Measurements from ENCODE around the gene PMEPA1.
A peak's percentile ranks its signal among the peaks of the same experiment; 100 is the strongest.

Gene PMEPA1

GRCh38 chr20:57707849-57708693 lies 1.7 kb downstream of the PMEPA1 start:
- TF ChIP-seq, protein P1, sequence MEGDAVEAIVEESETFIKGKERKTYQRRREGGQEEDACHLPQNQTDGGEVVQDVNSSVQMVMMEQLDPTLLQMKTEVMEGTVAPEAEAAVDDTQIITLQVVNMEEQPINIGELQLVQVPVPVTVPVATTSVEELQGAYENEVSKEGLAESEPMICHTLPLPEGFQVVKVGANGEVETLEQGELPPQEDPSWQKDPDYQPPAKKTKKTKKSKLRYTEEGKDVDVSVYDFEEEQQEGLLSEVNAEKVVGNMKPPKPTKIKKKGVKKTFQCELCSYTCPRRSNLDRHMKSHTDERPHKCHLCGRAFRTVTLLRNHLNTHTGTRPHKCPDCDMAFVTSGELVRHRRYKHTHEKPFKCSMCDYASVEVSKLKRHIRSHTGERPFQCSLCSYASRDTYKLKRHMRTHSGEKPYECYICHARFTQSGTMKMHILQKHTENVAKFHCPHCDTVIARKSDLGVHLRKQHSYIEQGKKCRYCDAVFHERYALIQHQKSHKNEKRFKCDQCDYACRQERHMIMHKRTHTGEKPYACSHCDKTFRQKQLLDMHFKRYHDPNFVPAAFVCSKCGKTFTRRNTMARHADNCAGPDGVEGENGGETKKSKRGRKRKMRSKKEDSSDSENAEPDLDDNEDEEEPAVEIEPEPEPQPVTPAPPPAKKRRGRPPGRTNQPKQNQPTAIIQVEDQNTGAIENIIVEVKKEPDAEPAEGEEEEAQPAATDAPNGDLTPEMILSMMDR (IDR thresholded peaks at IDR 0.05) = no peak
- H3K27ac ChIP-seq = peak overlapping the region; percentile 77 to 96
- peak overlapping the region; percentile 91 for H3K4me3 ChIP-seq
- no peak for DNase-seq (ENCODE audit: low spot score)

DNA sequence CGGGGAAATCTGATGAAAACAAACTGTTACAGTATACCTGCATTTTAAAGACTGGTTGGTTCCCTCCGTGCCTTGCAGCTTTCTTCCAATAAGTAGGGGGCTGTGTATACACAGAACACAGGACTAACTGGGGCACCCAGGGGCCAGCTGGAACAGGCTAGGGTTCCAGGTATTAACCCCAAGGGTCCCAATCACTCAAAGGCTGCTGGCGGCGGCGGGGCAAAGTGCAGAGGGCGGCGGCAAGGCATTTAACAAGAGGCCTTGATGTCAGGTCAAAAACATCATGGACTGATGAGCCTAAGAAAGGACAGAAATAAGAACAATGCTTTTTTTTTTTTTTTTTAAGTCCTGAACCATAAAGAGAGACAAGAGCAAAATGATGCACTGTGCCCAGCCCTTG lies 2.5 kb downstream of the PMEPA1 start:
- DNase-seq (ENCODE audit: low spot score) = no peak
- H3K4me3 ChIP-seq = peak overlapping the region; percentile 91
- TF ChIP-seq, protein P1 (IDR thresholded peaks at IDR 0.05) = no peak
- peak overlapping the region; percentile 77 to 96 for H3K27ac ChIP-seq

- no peak for DNase-seq (ENCODE audit: low spot score)
- peak overlapping the region; percentile 77 to 96 for H3K27ac ChIP-seq
- H3K4me3 ChIP-seq = peak overlapping the region; percentile 91
- TF ChIP-seq, protein P1 (IDR thresholded peaks at IDR 0.05) = no peak
Observed at GRCh38 chr20:57705127-57705899, 4.5 kb downstream of the PMEPA1 start.

GRCh38 chr20:57704245-57704644 lies 5.6 kb downstream of the PMEPA1 start:
- TF ChIP-seq, protein P1 (IDR thresholded peaks at IDR 0.05) = no peak
- no peak overlapping the region for H3K4me3 ChIP-seq
- no peak overlapping the region for H3K27ac ChIP-seq
- no peak for DNase-seq (ENCODE audit: low spot score)

GRCh38 chr20:57703013-57703412 lies 6.8 kb downstream of the PMEPA1 start:
- no peak overlapping the region for H3K27ac ChIP-seq
- DNase-seq (ENCODE audit: low spot score) = no peak
- TF ChIP-seq, protein P1 (IDR thresholded peaks at IDR 0.05) = no peak
- H3K4me3 ChIP-seq = no peak overlapping the region

GRCh38 chr20:57702521-57702920 lies 7.3 kb downstream of the PMEPA1 start:
- no peak for DNase-seq (ENCODE audit: low spot score)
- Histone ChIP-seq H3K4me3 (no peak overlapping the region), H3K27ac (no peak overlapping the region)
- TF ChIP-seq, protein P1 (IDR thresholded peaks at IDR 0.05) = no peak

Measured in coronary artery (tissue), 2 donors.